CD4-positive, alpha-beta T cell treated with Interleukin-6 for 4 hours (primary cell): ENCODE measurements around the gene GLT6D1.

ENCODE experiments used
- DNase-seq: peaks from one replicate; pipeline ENCODE4 v3.0.0-alpha.2; 2020; ENCODE audit warnings: mixed read lengths

The GLT6D1 gene

GRCh38 chr9:135582966-135583687 lies 56.2 kb downstream of the GLT6D1 start:
- no peak for DNase-seq

- no peak for DNase-seq
These were observed 56.8 kb downstream of the GLT6D1 start for GRCh38 chr9:135582541-135582940.

GRCh38 chr9:135581636-135582426 lies 57.5 kb downstream of the GLT6D1 start:
- no peak for DNase-seq

GRCh38 chr9:135580664-135581380 lies 58.5 kb downstream of the GLT6D1 start:
- no peak for DNase-seq

GRCh38 chr9:135579889-135580660 lies 59.3 kb downstream of the GLT6D1 start:
- no peak for DNase-seq

GRCh38 chr9:135579356-135579755 lies 60.0 kb downstream of the GLT6D1 start:
- DNase-seq, result no peak

- no peak for DNase-seq
These were observed 62.1 kb downstream of the GLT6D1 start for GRCh38 chr9:135577256-135577655.

- DNase-seq, result no peak
These were observed 63.2 kb downstream of the GLT6D1 start for GRCh38 chr9:135575995-135576631.

- no peak for DNase-seq
These were observed 64.4 kb downstream of the GLT6D1 start for GRCh38 chr9:135574943-135575342.

GRCh38 chr9:135574331-135574730 lies 65.0 kb downstream of the GLT6D1 start:
- DNase-seq, result no peak
